Parathyroid adenoma (tissue), 2 donors: Measurements from ENCODE around the gene NR3C2.
"Not testable (repeated sequence)": the region's sequence is repeated elsewhere in the genome, so short reads cannot be mapped to it uniquely, and the experiment has no call there.

Source experiments
- H2AFZ ChIP-seq: fragments of 300-600 bp; sonication (generic); one replicate; pipeline ENCODE4 v1.7.0; 2017; ENCODE audit warnings: antibody characterized with exemption, mild to moderate bottlenecking
- H3K27ac ChIP-seq: fragments of 300-600 bp; sonication (generic); one replicate; pipeline ENCODE4 v1.7.0; 2017
- H3K27me3 ChIP-seq: fragments of 300-600 bp; sonication (generic); one replicate; pipeline ENCODE4 v1.7.0; 2017; ENCODE audit warnings: low read length; ENCODE audit not compliant: control insufficient read depth, insufficient read depth
- H3K36me3 ChIP-seq: fragments of 300-600 bp; sonication (generic); one replicate; pipeline ENCODE4 v1.7.0; 2017; ENCODE audit warnings: low read length; ENCODE audit not compliant: control insufficient read depth, insufficient read depth
- H3K4me1 ChIP-seq: fragments of 300-600 bp; sonication (generic); one replicate; pipeline ENCODE4 v1.7.0; 2017; ENCODE audit warnings: control low read depth
- H3K4me2 ChIP-seq: fragments of 300-600 bp; sonication (generic); one replicate; pipeline ENCODE4 v1.7.0; 2017; ENCODE audit warnings: low read length
- H3K4me3 ChIP-seq: fragments of 300-600 bp; sonication (generic); one replicate; pipeline ENCODE4 v1.7.0; 2017; ENCODE audit warnings: low read depth, low read length
- H3K79me2 ChIP-seq: fragments of 300-600 bp; sonication (generic); one replicate; pipeline ENCODE4 v1.7.0; 2017; ENCODE audit warnings: control low read depth
- H3K9ac ChIP-seq: fragments of 300-600 bp; sonication (generic); one replicate; pipeline ENCODE4 v1.7.0; 2017; ENCODE audit warnings: mild to moderate bottlenecking
- H3K9me3 ChIP-seq: fragments of 300-600 bp; sonication (generic); one replicate; pipeline ENCODE4 v1.7.0; 2017; ENCODE audit warnings: low read length; ENCODE audit not compliant: control insufficient read depth
- CTCF ChIP-seq: fragments of 300-600 bp; sonication (generic); IDR thresholded peaks from one replicate; pipeline ENCODE4 v1.7.0; 2017; ENCODE audit warnings: antibody characterized with exemption, mild to moderate bottlenecking
- donor health status: primary hyperparathyroidism.

Gene NR3C2

GRCh38 chr4:148124512-148124911 is 317.7 kb downstream of the NR3C2 start:
- Histone ChIP-seq H3K36me3 (no peaks in the 10 kb centered on the region), H3K79me2 (peaks cover 2% of the 10 kb centered on the region), H3K9me3 (no peaks in the 10 kb centered on the region), H2AFZ (no peak overlapping the region), H3K9ac (no peak overlapping the region), H3K27me3 (no peaks in the 10 kb centered on the region), H3K4me3 (no peak overlapping the region), H3K4me1 (no peaks in the 10 kb centered on the region), H3K4me2 (no peak overlapping the region), H3K27ac (no peak overlapping the region)
- TF ChIP-seq CTCF = no peak

GRCh38 chr4:148123161-148123560 is 319.1 kb downstream of the NR3C2 start:
- H3K9me3 ChIP-seq, H3K79me2 ChIP-seq, H2AFZ ChIP-seq, H3K27ac ChIP-seq, H3K9ac ChIP-seq, H3K27me3 ChIP-seq, H3K4me2 ChIP-seq, H3K36me3 ChIP-seq, H3K4me1 ChIP-seq, H3K4me3 ChIP-seq: not testable (repeated sequence)

- no peak for TF ChIP-seq CTCF
- H3K36me3 ChIP-seq = no peaks in the 10 kb centered on the region
- H3K27ac ChIP-seq = no peak overlapping the region
- no peak overlapping the region for H3K4me3 ChIP-seq
- H3K9me3 ChIP-seq = no peaks in the 10 kb centered on the region
- peaks cover 2% of the 10 kb centered on the region for H3K79me2 ChIP-seq
- H2AFZ ChIP-seq = no peak overlapping the region
- no peaks in the 10 kb centered on the region for H3K27me3 ChIP-seq
- no peak overlapping the region for H3K4me2 ChIP-seq
- no peaks in the 10 kb centered on the region for H3K4me1 ChIP-seq
- H3K9ac ChIP-seq = no peak overlapping the region
These were observed 322.0 kb downstream of the NR3C2 start for GRCh38 chr4:148120216-148120615.

- Histone ChIP-seq H2AFZ (no peak overlapping the region), H3K27me3 (no peaks in the 10 kb centered on the region), H3K79me2 (peaks cover under 1% of the 10 kb centered on the region), H3K4me1 (no peaks in the 10 kb centered on the region), H3K36me3 (no peaks in the 10 kb centered on the region), H3K9ac (no peak overlapping the region), H3K27ac (no peak overlapping the region), H3K9me3 (no peaks in the 10 kb centered on the region), H3K4me3 (no peak overlapping the region), H3K4me2 (no peak overlapping the region)
- TF ChIP-seq CTCF = no peak
These were observed 323.6 kb downstream of the NR3C2 start for GRCh38 chr4:148118633-148119032.

GRCh38 chr4:148118179-148118578 is 324.0 kb downstream of the NR3C2 start:
- TF ChIP-seq CTCF = no peak
- Histone ChIP-seq H3K36me3 (no peaks in the 10 kb centered on the region), H3K4me3 (no peak overlapping the region), H3K27me3 (no peaks in the 10 kb centered on the region), H3K27ac (no peak overlapping the region), H3K9me3 (no peaks in the 10 kb centered on the region), H3K4me2 (no peak overlapping the region), H3K4me1 (no peaks in the 10 kb centered on the region), H2AFZ (no peak overlapping the region), H3K79me2 (no peaks in the 10 kb centered on the region), H3K9ac (no peak overlapping the region)
